Caki2 (cell line): ENCODE measurements around the gene PTGER2. TPM values are rescaled to one million over a fixed set of nuclear protein-coding genes. Genes with fewer than 3 reads are reported as not detected.

Source experiments
- DNase-seq: peaks from one replicate; pipeline ENCODE4 v3.0.0-alpha.2; 2015; ENCODE audit warnings: low read depth
- in situ Hi-C: cut with HindIII; loops from 2 replicates; pipeline ENCODE4 v1.10.0; 2016; ENCODE audit warnings: low sequenced_read_pairs, low pct_unique_long_range_greater_than_20kb, mixed read lengths
- total RNA-seq: library from RNA; depleted of rRNA; stranded (reverse); fragments of >200 nt; shearing (Covaris generic); gene quantifications from 2 replicates; pipeline ENCODE4 v1.2.3, GENCODE V29; 2014; ENCODE audit warnings: low replicate concordance; rRNA removed

PTGER2 gene, protein sequence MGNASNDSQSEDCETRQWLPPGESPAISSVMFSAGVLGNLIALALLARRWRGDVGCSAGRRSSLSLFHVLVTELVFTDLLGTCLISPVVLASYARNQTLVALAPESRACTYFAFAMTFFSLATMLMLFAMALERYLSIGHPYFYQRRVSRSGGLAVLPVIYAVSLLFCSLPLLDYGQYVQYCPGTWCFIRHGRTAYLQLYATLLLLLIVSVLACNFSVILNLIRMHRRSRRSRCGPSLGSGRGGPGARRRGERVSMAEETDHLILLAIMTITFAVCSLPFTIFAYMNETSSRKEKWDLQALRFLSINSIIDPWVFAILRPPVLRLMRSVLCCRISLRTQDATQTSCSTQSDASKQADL
- total RNA-seq = 0.88 and 4.9 TPM in 2 replicates

DNA sequence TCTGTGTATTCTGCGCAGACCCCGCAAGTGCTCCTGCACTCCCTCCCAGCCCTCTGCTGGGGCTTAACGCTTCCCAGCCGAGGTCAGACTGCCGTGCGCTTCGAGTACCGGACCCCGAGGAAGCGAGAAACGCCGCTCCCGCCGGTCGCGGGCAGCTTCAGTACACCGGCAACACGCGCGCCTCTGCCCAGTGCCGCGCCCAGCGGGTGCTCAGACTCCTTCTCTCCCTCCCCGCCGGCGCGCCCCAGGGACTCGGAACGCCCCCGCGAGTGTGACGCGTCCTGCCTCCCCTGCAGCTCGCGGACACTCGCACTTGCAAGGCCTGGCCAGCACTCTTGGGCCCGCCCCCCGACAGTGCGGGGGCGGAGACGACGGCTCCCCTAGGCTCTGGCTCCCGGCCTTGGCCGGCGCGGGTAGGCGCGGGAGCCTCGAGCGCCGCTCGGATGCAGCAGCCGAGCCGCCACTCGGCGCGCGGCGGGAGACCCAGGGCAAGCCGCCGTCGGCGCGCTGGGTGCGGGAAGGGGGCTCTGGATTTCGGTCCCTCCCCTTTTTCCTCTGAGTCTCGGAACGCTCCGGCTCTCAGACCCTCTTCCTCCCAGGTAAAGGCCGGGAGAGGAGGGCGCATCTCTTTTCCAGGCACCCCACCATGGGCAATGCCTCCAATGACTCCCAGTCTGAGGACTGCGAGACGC lies at the start of gene PTGER2:
Gene PTGER2, plus strand, starts transcription at position 410 of the 692 bp plus-strand sequence. Its CDS starts 237 bp downstream, at position 647.
- in situ Hi-C loops = no loop called here
- DNase-seq = peak; percentile 92

DNA sequence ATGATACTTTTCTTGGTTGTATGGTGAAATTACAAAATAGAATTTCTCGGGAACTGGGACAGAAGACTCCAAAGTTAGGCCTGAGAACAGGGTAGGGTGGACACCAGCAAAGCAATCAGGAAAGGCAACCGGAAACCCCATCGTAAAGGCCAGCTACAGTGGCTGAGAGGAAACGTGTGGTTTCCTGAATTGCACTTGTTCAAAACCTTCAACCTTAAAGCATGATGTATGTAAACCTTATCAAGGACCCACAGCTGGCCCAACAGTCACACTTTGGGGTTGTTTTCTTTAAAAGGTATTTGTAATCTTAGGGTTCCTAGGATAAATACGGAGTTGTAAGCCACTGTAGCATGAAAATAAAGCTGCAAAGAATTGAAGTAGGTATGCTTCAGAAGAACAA lies 48.9 kb upstream of the PTGER2 start:
- no peak for DNase-seq
- in situ Hi-C loops = no loop called here

DNA sequence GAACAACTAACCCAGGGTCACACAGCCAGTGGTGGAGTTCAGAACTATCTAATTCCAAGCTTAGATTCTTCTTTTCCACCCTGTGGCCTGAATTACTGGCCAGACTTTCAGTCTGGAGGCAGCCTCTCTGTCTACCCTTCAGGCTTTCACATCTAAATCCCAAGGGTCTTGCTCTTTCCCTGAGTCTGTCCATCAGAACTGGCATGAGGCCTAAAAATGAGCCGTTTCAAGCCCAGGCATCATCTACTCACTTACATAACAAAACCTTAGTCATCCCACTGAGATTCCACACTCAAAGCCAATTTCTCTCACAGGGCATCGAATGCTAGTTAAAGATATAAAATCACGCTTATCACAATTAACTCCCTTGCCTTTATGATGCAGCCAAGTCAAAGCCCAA lies 47.9 kb upstream of the PTGER2 start:
- no peak for DNase-seq
- in situ Hi-C loops = no loop called here

DNA sequence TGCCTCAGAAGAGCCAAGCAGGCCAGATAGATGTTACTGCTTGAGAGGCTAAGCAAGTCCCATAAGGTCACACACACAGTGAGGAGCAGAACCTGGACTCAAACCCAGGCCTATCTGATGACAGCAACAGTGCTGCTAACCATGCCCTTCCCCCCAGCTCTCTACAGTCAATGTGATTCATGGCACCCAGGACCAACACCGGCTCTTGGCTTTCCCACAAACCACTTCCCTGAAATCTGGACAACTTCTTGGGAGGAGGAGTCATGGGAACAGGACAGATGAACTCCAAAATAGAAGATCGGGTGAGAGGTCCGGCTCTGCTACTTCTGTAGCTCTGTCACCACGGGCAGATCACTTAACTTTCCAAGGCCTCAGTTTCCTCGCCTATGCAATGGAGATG lies 47.3 kb upstream of the PTGER2 start:
- in situ Hi-C loops = no loop called here
- no peak for DNase-seq

DNA sequence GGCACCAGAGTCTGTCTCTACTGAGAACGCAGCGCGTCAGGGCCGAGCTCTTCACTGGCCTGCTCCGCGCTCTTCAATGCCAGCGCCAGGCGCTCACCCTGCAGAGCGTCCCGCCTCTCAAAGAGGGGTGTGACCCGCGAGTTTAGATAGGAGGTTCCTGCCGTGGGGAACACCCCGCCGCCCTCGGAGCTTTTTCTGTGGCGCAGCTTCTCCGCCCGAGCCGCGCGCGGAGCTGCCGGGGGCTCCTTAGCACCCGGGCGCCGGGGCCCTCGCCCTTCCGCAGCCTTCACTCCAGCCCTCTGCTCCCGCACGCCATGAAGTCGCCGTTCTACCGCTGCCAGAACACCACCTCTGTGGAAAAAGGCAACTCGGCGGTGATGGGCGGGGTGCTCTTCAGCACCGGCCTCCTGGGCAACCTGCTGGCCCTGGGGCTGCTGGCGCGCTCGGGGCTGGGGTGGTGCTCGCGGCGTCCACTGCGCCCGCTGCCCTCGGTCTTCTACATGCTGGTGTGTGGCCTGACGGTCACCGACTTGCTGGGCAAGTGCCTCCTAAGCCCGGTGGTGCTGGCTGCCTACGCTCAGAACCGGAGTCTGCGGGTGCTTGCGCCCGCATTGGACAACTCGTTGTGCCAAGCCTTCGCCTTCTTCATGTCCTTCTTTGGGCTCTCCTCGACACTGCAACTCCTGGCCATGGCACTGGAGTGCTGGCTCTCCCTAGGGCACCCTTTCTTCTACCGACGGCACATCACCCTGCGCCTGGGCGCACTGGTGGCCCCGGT lies 46.4 kb upstream of the PTGER2 start, which contains the start of gene PTGDR:
Gene PTGDR, plus strand, starts transcription at position 198 of the 778 bp plus-strand sequence. Its CDS starts 117 bp downstream, at position 315.
- no peak for DNase-seq
- in situ Hi-C loops = no loop called here

DNA sequence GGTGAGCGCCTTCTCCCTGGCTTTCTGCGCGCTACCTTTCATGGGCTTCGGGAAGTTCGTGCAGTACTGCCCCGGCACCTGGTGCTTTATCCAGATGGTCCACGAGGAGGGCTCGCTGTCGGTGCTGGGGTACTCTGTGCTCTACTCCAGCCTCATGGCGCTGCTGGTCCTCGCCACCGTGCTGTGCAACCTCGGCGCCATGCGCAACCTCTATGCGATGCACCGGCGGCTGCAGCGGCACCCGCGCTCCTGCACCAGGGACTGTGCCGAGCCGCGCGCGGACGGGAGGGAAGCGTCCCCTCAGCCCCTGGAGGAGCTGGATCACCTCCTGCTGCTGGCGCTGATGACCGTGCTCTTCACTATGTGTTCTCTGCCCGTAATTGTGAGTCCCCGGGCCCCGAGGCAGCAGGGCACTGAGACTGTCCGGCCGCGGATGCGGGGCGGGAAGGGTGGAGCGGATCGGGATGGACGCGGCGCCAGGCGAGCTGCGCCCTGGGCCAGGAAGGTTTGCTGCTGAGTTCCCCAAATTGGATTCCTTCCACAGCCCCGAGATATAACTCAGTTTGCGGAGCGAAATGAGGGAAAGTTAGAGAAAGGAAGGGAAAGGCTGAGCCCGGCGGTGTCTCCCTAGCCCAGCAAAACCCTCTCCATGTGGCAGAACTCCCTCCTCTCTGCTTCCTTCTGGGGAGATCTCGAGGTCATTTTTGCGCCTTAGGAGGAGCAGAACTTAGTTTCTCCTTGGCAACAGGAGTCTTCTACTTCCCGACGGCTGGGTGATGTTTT lies 45.6 kb upstream of the PTGER2 start:
- DNase-seq = no peak
- in situ Hi-C loops = no loop called here

DNA sequence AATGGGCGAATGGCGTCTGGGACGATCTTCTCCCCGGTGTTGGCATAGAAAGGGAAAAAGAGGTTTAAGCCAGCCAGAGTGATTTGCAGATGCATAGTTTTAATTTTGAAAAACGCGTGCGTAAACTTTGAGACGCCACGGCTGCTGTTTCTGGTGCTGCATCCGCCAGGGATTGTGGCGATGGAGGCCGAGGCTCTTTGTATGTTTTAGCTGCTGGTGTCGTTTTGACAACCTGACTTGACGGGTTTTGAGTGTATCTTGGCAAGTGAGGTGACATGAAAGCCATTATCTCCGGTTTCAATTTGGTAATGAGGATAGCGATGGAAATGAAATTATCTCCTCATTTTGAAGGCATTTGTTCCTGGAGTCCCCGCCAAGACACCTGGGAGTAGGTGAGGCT lies 45.0 kb upstream of the PTGER2 start:
- no peak for DNase-seq

DNA sequence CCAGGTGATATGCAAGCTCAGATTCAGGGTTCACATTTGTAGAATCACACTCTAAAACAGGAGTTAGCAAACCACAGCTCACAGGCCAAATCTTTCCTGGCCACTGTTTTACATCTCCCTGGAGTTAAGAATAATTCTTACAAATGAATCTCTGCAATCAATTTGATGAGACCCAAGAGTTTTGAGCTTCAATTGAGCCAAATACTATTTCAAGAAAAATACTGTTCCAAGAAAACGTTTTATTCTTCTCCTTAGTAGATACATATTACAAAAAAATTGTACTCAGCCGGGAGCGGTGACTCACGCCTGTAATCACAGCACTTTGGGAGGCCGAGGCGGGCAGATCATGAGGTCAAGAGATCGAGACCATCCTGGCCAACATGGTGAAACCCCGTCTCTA lies 44.1 kb upstream of the PTGER2 start:
- in situ Hi-C loops = no loop called here

More for the DNA sequence above, 45.0 kb upstream of the PTGER2 start:
- in situ Hi-C loops = no loop called here

DNA sequence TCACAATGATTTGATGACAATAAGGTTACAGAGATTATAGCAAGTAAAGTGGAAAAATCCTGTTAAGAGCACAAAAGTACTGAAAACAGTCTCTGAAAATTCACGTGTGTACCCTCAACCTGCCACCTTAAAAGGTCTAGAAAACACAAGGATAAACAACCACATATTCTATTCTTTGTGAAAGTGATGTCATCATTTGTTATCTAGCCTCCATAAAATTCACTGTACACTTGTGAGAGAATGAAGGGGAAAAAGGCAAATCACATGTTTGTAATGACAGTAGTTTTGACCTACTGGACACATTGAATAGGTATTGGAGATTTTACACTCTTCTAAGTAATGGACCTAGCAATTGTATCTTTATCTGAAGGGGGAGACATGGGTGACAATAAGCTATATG lies 42.6 kb upstream of the PTGER2 start:
- in situ Hi-C loops = no loop called here
- DNase-seq = no peak

More for the DNA sequence above, 44.1 kb upstream of the PTGER2 start:
- no peak for DNase-seq

DNA sequence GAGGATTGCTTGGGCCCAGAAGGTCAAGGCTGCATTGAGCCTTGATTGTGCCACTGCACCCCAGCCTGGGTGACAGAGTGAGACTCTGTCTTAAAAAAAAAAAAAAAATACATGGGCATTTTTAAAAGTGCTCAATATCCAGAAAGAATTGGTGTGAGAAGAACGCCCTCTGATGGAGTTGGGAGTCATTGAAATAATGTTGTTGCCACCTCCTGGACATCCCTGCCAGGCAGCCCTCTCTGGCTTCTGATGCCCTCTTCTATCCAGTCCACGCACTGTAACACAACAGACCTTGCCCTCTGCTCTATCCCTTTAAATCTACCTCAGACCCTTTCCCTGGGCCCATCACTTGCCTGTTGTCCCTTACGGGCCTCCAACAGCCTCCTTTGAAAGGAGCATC lies 41.7 kb upstream of the PTGER2 start:
- DNase-seq = no peak
- in situ Hi-C loops = no loop called here

DNA sequence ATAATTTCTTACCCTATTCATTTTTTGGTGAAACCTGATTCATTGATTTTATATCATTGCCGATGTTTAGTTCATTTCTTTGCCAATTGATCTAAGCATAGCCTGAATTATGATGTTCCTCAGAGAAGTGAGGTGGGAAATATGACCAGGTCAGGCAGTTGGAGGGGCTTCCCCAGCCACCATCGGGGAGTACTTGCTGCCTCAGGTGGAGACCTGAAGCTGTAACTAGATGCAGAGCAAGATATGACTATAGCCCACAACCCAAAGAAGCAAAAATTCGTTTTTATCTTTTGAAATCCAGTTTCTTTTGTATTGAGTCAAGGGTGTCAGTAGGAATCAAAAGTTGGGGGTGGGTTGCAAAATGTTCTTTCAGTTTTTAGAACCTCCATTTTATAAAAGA lies 38.7 kb upstream of the PTGER2 start:
- DNase-seq = no peak
- in situ Hi-C loops = no loop called here

DNA sequence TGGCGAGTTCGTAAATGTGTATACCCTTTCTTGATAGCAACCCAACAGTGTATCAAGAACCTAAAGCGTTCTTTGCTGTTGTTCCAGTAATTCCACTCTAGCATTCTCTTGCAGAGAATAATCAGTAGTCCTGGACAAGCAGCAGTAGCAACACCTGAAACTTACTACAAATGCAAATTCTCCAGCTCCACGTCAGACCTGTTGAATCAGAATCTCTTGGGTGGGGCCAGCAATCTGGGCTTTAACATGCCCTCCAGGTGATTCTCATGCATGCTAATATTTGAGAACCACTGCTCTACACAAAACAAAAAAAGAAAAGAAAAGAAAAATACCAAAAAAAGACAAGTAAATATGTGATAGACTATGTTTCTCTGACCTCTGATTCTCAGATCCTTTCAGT lies 36.6 kb upstream of the PTGER2 start:
- DNase-seq = no peak
- in situ Hi-C loops = no loop called here

DNA sequence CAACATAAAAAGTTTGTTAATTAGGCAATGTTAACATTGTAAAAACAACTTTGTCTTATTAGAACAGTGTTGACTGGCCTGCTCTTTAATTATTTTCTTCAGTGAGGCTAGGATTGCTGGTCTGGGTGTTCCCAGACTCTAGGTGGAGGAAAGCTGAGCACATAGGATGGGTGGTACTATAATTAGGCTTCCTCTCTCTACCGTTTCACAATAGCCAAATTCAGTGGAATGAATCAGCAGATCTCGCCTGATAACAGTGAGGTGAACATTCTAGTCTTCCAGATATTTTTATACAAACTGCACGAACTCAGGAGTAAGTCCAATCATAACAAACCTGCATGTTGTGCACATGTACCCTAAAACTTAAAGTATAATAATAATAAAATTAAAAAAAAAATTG lies 34.7 kb upstream of the PTGER2 start:
- in situ Hi-C loops = no loop called here
- no peak for DNase-seq

DNA sequence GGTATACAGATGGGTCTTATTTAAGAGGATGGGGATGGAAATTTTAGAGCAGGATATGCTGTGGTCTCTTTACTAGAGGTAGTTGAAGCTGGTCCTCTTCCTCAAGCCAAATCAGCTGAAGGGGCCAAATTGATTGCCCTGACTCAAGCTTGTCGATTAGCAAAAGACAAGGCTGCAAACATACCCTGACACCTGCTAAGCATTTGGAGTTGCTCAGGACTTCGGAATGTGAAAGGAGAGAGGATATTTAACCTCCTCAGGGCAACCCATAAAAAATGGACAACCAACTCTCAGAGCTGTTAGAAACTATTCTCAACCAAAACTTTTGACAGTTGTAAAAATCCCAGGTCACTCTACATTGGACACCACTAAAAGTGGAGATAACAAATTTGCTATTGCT lies 31.0 kb upstream of the PTGER2 start:
- in situ Hi-C loops = no loop called here
- no peak for DNase-seq

DNA sequence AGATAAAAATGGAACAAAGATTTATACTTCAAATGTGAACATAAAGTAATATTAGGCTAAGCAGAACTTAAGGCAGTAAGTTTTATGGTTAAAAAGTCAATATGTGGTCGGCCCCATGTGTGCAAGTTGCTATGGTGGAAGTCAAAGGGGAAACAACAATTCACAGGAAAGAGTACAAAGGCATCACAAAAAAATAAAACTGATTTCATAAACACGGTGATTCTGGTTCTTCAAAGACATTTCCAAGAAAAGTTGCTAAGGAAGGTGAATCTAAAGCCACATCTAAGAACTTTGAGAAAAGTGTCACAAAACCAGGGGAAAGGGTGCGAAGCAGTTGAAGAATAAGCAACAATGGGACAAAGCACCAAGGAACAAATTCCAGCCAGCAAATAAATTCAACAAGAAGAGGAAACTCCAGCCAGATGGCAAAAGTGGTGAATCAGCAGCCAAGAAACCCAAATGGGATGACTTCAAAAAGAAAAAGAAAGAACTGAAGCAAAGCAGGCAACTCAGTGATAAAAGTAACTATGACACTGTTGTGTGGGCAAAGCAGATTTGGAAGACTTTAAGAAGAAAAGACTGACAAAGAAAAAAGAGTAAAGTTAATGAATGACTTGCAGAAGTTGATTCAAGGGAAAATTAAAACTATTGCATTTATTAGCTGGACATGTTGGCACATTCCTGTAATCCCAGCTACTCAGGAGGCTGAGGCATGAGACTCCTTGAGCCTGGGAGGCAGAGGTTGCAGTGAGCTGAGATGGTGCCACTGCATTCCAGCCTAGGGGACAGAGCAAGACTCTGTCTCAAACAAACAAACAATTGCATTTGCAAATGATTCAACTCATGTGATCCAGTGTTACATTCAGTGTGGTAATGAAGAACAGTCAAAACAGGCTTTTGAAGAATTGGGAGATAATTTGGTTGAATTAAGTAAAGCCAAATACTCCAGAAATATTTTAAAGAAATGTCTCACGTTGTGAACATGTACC lies 27.2 kb upstream of the PTGER2 start:
- no peak for DNase-seq
- in situ Hi-C loops = no loop called here

DNA sequence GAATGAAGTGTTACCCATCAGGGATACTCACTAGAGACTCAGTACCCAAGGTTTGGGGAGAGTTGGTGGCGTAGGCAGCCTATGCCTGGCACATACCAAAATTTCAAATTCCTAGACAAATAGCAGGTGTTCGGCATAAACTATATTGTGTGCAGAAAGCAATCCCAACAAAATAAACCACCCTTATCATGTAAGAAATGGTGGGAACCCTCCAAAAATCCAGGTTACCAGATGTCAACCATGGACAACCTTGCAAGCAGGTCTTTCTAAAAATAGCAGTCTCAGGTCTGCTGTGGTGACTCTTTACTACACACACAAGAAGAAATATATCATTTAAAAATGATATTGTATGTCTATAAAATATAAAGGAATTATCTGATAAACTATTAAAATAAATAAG lies 17.7 kb upstream of the PTGER2 start:
- no peak for DNase-seq
- in situ Hi-C loops = no loop called here

DNA sequence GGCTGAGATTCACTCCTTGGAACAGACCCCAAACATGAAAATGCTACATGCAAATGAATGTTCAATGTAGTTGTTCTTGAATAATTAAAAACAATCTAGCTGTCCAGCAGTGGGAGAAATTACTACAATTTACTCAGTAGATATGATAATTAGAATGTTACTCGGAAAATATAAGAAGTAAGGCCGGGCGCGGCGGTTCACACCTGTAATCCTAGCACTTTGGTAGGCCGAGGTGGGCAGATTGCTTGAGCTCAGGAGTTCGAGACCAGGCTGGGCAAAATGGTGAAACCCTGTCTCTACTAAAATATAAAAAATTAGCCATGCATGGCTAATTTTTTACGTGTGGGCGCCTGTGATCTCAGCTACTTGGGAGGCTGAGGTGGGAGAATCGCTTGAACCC lies 15.3 kb upstream of the PTGER2 start:
- in situ Hi-C loops = no loop called here
- no peak for DNase-seq
